ENCODE results near the gene LRBA. TPM values are rescaled to one million over a fixed set of nuclear protein-coding genes. Genes with fewer than 3 reads are reported as not detected.
A peak's percentile ranks its signal among the peaks of the same experiment; 100 is the strongest.

Gene LRBA
- total RNA-seq, 1 experiment from 2014 or later, result 69.1 TPM

GRCh38 chr4:150322646-150323045 is 692.4 kb downstream of the LRBA start (continued):
- no peak for TF ChIP-seq E2F4 (CRISPR knock-in tag; IDR thresholded peaks at IDR 0.05; ENCODE audit: borderline replicate concordance, low read depth)

- H3K4me1 Mint-ChIP-seq, result peaks cover 24% of the 10 kb centered on the region
- ChIA-PET CTCF (no interaction called here), POLR2A (no interaction called here)
- ATAC-seq (peak; percentile 23; the same call in 1 of the 2 replicates), DNase-seq (ENCODE audit: low spot score) (no peak)
- H3K27ac Mint-ChIP-seq, result no peak overlapping the region
- peaks cover 13% of the 10 kb centered on the region for H3K27me3 Mint-ChIP-seq (ENCODE audit: low read depth)
- no peak overlapping the region for H3K4me3 Mint-ChIP-seq
- H3K36me3 Mint-ChIP-seq, result no peaks in the 10 kb centered on the region
- no peaks in the 10 kb centered on the region for H3K9me3 Mint-ChIP-seq
- TF ChIP-seq ZNF232 (CRISPR knock-in tag; IDR thresholded peaks at IDR 0.05) (no peak), ATF1 (CRISPR knock-in tag; IDR thresholded peaks at IDR 0.05) (no peak), SP1 (CRISPR knock-in tag; conservative IDR thresholded peaks at IDR 0.05) (no peak), MAX (CRISPR knock-in tag; IDR thresholded peaks at IDR 0.05) (peak; percentile 47; the same call in 1 of the 2 replicates), NFYB (CRISPR knock-in tag; conservative IDR thresholded peaks at IDR 0.05; ENCODE audit: low read depth) (no peak), SMAD4 (CRISPR knock-in tag; IDR thresholded peaks at IDR 0.05) (no peak)
Measured at GRCh38 chr4:150321113-150321512, 694.0 kb downstream of the LRBA start.

GRCh38 chr4:150318971-150319370 is 696.1 kb downstream of the LRBA start:
- Mint-ChIP-seq H3K9me3 (no peaks in the 10 kb centered on the region), H3K27me3 (ENCODE audit: low read depth) (peaks cover 18% of the 10 kb centered on the region), H3K4me1 (peaks cover 37% of the 10 kb centered on the region), H3K36me3 (no peaks in the 10 kb centered on the region), H3K4me3 (no peak overlapping the region), H3K27ac (no peak overlapping the region)
- DNase-seq (ENCODE audit: low spot score) (no peak), ATAC-seq (peak; percentile 44; the same call in 1 of the 2 replicates)
- POLR2A ChIA-PET, result interaction anchor here (0.5 kb wide), 1 partner anchor 58 kb away, joined by 6 read pairs; no protein-coding TSS in a partner anchor
- no peak for TF ChIP-seq CTCF (IDR thresholded peaks at IDR 0.05)
- TF ChIP-seq MAX (CRISPR knock-in tag; IDR thresholded peaks at IDR 0.05), result no peak
- TF ChIP-seq CDX4 (CRISPR knock-in tag; IDR thresholded peaks at IDR 0.05; ENCODE audit: borderline replicate concordance), result no peak
- TF ChIP-seq IRF1 (CRISPR knock-in tag; IDR thresholded peaks at IDR 0.05), result no peak
- TF ChIP-seq SMAD4 (CRISPR knock-in tag; IDR thresholded peaks at IDR 0.05), result no peak
- no peak for TF ChIP-seq ZNF671 (CRISPR knock-in tag; IDR thresholded peaks at IDR 0.05)
- no peak for TF ChIP-seq PRDM15 (CRISPR knock-in tag; IDR thresholded peaks at IDR 0.05)
- TF ChIP-seq MLX (CRISPR knock-in tag; IDR thresholded peaks at IDR 0.05), result no peak
- TF ChIP-seq ATF3 (CRISPR knock-in tag; conservative IDR thresholded peaks at IDR 0.05), result no peak
- no peak for TF ChIP-seq PREB (CRISPR knock-in tag; IDR thresholded peaks at IDR 0.05; ENCODE audit: borderline replicate concordance)
- no peak for TF ChIP-seq NFE2L1 (CRISPR knock-in tag; IDR thresholded peaks at IDR 0.05)
- no peak for TF ChIP-seq FOXP4 (CRISPR knock-in tag; IDR thresholded peaks at IDR 0.05)
- CTCF ChIA-PET, result no interaction called here
